GM12892 (cell line): ENCODE data around the gene ESAM.
"Not testable (repeated sequence)": the region's sequence is repeated elsewhere in the genome, so short reads cannot be mapped to it uniquely, and the experiment has no call there.

Experiments
- DNase-seq: peaks from one replicate; pipeline ENCODE4 v3.0.0; 2011; ENCODE audit not compliant: insufficient read length
- FAIRE-seq: peaks from 2 replicates; lab custom pipeline; 2011; peaks lifted over from hg19 to GRCh38; lab: Jason Lieb, UNC
- POLR2A ChIP-seq: IDR thresholded peaks from 2 replicates; pipeline ENCODE4 v1.6.1; 2011; ENCODE audit warnings: low read depth, low read length, control low read depth
- POLR2AphosphoS5 ChIP-seq: IDR thresholded peaks from 2 replicates; pipeline ENCODE4 v1.6.1; 2011; ENCODE audit warnings: low read depth, low read length, control low read depth
- TAF1 ChIP-seq: IDR thresholded peaks from 2 replicates; pipeline ENCODE4 v1.6.1; 2011; ENCODE audit warnings: low read depth, mild to moderate bottlenecking, control low read depth, low read length, borderline replicate concordance

The ESAM gene

DNA sequence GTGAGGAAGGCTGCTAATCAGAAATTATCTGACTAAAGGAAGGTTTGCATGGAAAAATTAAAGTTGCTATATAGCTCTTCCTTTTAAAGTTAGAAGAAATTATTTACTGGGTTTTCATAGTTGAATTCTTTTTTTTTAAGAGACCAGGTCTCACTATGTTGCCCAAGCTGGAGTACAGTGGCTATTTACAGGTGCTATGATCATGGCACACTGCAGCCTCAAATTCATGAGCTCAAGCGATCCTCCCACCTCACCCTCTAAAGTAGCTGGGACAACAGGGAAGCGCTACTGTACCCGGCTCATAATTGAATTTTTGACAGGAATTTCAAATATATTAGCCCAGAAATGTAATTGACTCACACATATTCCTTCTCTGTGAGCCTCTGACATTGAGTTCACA lies 34.2 kb upstream of the ESAM start:
- FAIRE-seq (no peak), DNase-seq (no peak)
- TF ChIP-seq POLR2A (no peak), TAF1 (no peak), POLR2AphosphoS5 (no peak)

DNA sequence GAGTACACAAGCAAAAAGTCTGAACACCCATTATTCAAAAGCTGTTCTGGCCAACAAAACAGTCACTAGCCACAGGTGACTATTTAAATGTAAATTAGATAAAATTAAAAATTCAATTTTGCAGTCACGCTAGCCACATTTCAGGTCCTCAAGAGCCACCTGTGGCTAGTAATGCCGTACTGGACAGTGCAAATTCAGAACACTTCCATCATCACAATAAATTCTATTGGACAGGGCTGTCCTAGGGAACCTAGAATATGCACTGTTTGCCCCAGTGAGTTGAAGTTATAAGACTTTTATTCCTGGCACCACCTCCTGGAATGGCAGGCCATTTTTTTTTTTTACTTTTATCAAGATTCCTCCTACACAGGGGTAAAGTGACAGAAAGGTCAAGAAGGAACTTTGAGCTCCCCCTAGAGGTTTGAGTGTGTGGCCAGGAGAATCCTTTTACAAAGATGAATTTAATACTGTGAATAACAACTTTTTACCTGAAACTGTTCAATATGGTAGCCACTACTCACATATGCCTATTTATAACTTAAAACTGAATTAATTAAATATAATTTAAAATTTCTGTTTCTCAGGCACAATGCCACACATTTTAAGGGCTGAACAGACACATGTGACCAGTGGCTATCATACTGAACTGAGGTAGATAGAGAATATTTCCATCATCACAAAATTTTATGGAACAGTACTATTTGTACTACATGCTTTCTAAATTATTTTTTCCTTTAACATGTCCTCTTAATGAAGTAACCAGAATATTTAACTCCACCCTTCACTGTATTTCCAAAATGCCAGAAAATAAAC lies 31.6 kb upstream of the ESAM start:
- DNase-seq (peak; percentile 5), FAIRE-seq (peak; percentile 88)
- TF ChIP-seq TAF1: no peak
- no peak for TF ChIP-seq POLR2A
- TF ChIP-seq POLR2AphosphoS5: no peak

DNA sequence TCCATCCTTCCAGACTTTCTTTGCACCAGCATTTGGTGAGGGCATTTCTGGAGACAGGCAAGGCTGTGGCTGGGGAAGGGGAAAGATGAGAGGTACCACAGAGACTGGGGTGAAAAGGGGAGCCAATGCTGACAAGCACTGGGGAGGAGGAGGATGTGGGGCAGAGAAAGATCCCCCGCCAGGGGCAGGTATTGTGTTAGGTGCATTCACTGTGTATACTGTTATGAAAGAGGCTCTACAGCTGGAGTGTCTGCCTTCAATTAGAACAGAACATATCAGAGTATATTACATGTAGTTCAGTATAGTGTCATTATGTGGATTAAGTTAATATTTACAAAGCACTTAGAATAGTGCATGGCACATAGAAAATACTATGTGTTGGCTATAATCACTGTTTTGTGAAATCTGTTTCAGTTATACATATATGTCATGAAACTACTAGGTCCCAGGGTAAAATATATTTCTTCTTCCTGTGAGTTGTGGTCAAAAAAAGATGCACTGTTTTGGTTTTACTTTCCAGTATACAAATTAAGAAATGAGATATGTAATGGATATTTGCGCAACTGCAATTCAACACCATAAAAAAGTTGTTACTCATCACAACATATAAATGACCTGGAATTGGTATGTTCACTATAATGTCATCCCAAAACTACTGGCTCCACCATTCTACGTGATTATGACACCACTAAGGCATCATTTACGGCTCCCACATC lies 29.7 kb upstream of the ESAM start:
- TF ChIP-seq POLR2A (no peak), POLR2AphosphoS5 (no peak), TAF1 (no peak)
- no peak for DNase-seq
- FAIRE-seq: peak; percentile 54

DNA sequence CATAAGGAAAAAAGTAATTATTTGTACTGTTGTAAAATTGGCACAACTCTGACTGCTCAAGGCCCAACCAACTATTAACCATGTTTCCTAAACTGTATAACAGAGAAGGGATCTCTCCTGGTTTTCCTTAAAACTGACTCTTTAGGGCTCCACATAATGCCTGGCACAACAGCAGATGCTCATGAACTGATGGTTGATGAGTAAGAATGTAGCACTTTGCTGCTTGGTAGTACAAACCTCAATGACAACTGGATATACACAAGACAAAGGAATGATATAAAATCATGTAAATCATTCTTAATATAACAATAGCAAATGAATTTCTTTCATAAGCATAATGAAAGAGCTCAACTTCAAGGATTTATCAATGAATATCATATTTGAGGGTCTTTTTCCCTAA lies 26.4 kb upstream of the ESAM start:
- DNase-seq: no peak
- FAIRE-seq: peak; percentile 5
- TF ChIP-seq POLR2A (no peak), POLR2AphosphoS5 (no peak), TAF1 (no peak)

DNA sequence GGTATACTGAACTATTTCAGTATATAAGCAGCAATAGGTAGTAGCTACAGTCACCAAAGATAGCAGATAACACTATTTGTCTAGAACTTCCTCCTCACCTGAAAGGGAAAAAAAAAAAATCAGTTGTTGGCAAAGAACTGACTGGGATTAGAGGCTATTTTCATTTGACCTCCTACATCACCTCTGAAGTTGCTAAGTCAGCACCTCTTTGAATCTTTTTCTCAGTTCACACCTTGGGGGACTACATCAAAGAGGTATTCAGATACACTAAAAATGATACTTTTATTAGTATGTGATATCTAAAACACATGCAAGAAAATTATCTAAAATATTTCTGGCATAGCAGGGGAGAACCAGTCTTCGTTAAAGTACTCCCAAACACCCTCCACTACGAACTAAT lies 22.0 kb upstream of the ESAM start:
- DNase-seq (no peak), FAIRE-seq (no peak)
- no peak for TF ChIP-seq POLR2A
- no peak for TF ChIP-seq POLR2AphosphoS5
- no peak for TF ChIP-seq TAF1

DNA sequence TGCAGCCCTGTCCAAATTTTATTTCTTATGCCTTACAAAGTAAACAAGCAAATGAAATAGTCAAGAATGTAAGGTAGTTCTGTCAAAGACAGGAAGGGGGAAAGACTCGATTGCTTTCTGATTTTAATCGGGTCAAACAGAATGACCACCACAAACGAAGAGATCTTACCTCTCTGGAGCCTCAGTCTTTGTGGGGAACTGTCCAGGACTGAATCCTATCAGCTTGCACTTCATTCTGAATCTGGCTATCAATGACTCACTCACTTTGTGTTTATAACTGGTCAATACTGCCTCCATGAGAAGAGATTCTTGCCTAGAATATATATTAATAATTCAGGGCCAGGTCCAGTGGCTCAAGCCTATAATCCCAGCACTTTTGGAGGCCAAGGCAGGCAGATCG lies 20.9 kb upstream of the ESAM start:
- DNase-seq (no peak), FAIRE-seq (no peak)
- TF ChIP-seq POLR2A (no peak), TAF1 (no peak), POLR2AphosphoS5 (no peak)

DNA sequence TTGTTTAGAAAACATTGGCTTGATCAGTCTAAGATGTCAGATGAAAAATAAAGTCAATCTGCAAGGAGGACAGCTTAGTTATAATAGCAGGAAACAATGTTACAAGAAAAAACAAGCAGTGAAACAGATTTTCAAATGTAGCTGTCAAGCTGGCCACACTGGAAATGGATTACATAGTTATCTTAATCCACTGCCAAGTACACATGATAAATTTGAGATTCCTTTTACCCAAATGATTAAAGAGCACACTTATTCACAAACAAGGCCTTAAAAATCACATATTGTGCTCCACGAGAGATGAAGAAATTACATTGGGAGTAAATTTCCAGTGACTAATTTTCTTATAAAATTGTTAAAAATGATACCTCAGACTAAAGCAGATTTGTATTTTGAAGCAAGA lies 17.5 kb upstream of the ESAM start:
- DNase-seq (no peak), FAIRE-seq (peak; percentile 51)
- TF ChIP-seq POLR2A: no peak
- no peak for TF ChIP-seq POLR2AphosphoS5
- no peak for TF ChIP-seq TAF1

DNA sequence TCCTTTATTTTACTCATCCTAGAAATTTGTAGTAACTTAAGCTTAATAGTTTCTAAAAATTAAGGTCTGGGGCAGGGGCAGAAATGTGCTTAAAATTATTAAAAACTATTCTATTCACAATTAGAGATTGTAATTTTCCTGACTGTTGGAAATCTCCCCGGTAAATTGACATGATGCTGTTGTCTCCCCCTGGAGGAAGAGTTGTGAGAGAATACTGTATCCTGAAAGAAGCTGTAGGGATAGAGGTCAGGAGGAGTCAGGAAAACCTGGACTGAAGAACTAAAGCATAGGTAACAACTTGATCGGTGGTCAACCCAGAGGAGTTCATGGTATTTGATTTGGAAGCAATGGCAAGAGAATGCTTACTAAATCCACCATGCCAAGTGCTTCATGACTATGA lies 16.2 kb upstream of the ESAM start:
- FAIRE-seq (no peak), DNase-seq (no peak)
- no peak for TF ChIP-seq POLR2AphosphoS5
- TF ChIP-seq TAF1: no peak
- TF ChIP-seq POLR2A: no peak

DNA sequence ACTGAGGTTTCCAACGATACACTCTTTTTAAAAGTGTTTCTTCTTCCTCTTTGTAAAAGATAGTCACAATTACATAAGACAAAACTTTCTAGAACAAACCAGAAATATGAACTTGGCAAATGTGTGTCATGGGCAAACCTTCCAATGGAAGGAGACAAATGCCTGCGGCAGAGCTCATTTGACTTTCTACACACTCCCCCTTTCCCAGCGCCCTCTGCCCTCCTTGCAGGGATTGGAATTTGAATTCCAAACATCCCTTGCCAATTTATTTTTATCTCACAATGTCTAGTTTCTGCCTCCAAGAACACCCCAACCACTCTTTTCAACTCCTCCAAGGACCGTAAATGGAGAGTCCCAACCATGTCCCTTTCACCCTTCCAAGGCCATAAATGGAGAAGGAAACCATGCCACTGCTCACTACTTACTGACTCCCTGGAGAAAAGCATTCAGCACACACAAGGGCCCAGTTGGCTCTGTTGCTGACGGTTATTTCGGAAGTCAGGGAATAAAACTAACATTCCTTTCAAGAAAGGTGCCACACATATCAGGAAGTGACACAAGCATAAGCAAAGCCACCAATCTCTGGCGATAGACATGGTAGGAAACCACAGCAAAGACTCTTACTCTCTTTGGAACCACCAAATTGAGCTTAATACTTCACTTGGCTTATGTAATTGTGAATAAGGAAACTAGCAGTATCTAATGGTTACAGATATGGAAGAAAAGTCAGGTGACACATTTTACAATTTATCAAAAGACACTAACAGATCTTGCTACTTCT lies 15.0 kb upstream of the ESAM start:
- FAIRE-seq (no peak), DNase-seq (no peak)
- TF ChIP-seq TAF1: no peak
- no peak for TF ChIP-seq POLR2AphosphoS5
- no peak for TF ChIP-seq POLR2A

DNA sequence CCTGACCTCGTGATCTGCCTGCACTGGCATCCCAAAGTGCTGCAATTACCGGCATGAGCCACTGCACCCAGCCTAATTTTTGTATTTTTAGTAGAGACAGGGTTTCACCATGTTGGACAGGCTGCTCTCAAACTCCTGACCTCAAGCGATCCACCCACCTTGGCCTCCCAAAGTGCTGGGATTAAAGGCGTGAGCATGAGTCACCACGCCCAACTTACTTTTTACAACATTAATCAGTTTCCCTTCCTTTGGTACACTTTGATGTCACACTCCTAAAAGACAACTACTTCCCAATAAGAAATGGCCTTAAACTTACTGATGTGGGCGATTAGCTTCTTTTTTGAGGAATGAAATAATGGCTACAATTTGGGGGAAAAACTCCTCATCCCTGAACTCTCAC lies 8.9 kb upstream of the ESAM start:
- not testable (repeated sequence) for DNase-seq, FAIRE-seq
